ENCODE results near the gene ASIC2.

GRCh38 chr17:33121272-33121671, 171.8 kb downstream of the ASIC2 start:
- no peak for TF ChIP-seq CTCF (conservative IDR thresholded peaks at IDR 0.05; ENCODE audit: low read depth in 2 of 2)
- TF ChIP-seq NANOG (IDR thresholded peaks at IDR 0.05; ENCODE audit: borderline replicate concordance), result no peak
- no peak for TF ChIP-seq EZH2 (IDR thresholded peaks at IDR 0.05; ENCODE audit: low read depth, unreplicated experiment)
- no peak for TF ChIP-seq REST (IDR thresholded peaks at IDR 0.05; ENCODE audit: unreplicated experiment)
- no peak for TF ChIP-seq ETS1 (IDR thresholded peaks at IDR 0.05)
- TF ChIP-seq POLR2AphosphoS5 (IDR thresholded peaks at IDR 0.05; ENCODE audit: low read depth), result no peak
- no peak for TF ChIP-seq JUNB (IDR thresholded peaks at IDR 0.05; ENCODE audit: unreplicated experiment)
- TF ChIP-seq CREB1 (CRISPR knock-in tag; IDR thresholded peaks at IDR 0.05; ENCODE audit: low read depth), result no peak
- no peak for TF ChIP-seq EZH2phosphoT487 (IDR thresholded peaks at IDR 0.05; ENCODE audit: unreplicated experiment)
- no peak for TF ChIP-seq STAT1 (IDR thresholded peaks at IDR 0.05; ENCODE audit: unreplicated experiment)
